ENCODE data around the gene SCLT1. TPM values are rescaled to one million over a fixed set of nuclear protein-coding genes. Genes with fewer than 3 reads are reported as not detected.

Gene SCLT1
- total and polyA plus RNA-seq, 2 of the 13 experiments (the other 11 are each of a cell fraction or from before 2014, with no cell fraction given): 1.5 to 8.7 TPM

DNA sequence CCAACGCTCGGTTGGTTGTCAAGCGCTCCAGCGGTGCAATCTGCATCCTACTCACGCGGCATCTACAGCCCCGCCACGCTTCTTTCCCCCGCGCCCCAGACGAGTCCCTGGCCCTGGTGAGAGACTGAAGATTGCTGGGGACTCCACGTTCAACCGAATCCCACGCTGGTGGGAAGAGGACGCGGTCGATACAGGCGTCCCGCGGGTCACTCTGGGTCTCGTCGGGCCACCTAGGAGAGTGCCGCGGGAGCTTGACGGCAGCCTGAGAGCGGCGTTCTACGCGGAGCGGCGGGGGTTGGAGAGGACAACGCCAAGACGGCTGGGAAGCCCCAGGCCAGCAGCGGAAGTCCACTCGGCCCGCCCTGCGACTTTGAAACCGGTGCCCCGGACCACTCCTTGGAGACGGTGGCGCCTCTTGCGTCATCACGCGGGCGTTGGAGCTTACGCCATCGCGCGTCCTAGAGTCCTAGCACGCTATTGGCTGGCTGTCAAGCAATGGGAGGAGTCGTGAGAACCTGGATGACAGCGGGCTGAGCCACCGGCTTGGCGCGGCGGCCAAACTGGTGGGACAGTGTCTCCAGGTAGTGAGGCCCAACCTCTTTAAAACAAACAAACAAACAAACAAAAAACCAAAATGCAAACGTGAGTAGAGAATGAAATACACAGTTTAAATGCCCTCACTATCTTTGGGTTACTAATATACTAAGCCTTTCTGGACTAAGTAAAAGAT is at the start of gene SCLT1 (continued):
- TF ChIP-seq, protein P1, sequence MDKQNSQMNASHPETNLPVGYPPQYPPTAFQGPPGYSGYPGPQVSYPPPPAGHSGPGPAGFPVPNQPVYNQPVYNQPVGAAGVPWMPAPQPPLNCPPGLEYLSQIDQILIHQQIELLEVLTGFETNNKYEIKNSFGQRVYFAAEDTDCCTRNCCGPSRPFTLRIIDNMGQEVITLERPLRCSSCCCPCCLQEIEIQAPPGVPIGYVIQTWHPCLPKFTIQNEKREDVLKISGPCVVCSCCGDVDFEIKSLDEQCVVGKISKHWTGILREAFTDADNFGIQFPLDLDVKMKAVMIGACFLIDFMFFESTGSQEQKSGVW (CRISPR knock-in tag; IDR thresholded peaks at IDR 0.05; ENCODE audit: borderline replicate concordance): no peak
- TF ChIP-seq ZMYM3 (CRISPR knock-in tag; IDR thresholded peaks at IDR 0.05) (no peak; the same call in 1 of the 2 replicates), IRX3 (CRISPR knock-in tag; IDR thresholded peaks at IDR 0.05; ENCODE audit: borderline replicate concordance, low read depth) (no peak), KLF15 (CRISPR knock-in tag; IDR thresholded peaks at IDR 0.05; ENCODE audit: borderline replicate concordance) (no peak), ERF (CRISPR knock-in tag; IDR thresholded peaks at IDR 0.05) (peak; percentile 50; the same call in 1 of the 2 replicates), ZKSCAN1 (IDR thresholded peaks at IDR 0.05; ENCODE audit: low read length) (no peak), ZNF781 (CRISPR knock-in tag; IDR thresholded peaks at IDR 0.05; ENCODE audit: borderline replicate concordance, not compliant biosample characterization) (peak; percentile 92), CAMTA2 (CRISPR knock-in tag; IDR thresholded peaks at IDR 0.05; ENCODE audit: borderline replicate concordance) (no peak), ZNF780A (CRISPR knock-in tag; IDR thresholded peaks at IDR 0.05) (no peak), WIZ (CRISPR knock-in tag; IDR thresholded peaks at IDR 0.05) (no peak), HOXD1 (CRISPR knock-in tag; IDR thresholded peaks at IDR 0.05) (no peak), ZNF557 (CRISPR knock-in tag; IDR thresholded peaks at IDR 0.05) (no peak), NR2F2 (IDR thresholded peaks at IDR 0.05; ENCODE audit: borderline replicate concordance, low read depth) (no peak), NR1H2 (CRISPR knock-in tag; IDR thresholded peaks at IDR 0.05; ENCODE audit: borderline replicate concordance, low read depth) (no peak), KMT2B (CRISPR knock-in tag; IDR thresholded peaks at IDR 0.05) (peak; percentile 96), ZFP90 (CRISPR knock-in tag; IDR thresholded peaks at IDR 0.05; ENCODE audit: borderline replicate concordance) (peak; percentile 34; the same call in 1 of the 2 replicates), DPF2 (CRISPR knock-in tag; IDR thresholded peaks at IDR 0.05; ENCODE audit: borderline replicate concordance, low read depth) (no peak), STAT5B (CRISPR knock-in tag; IDR thresholded peaks at IDR 0.05) (no peak), ZNF256 (CRISPR knock-in tag; conservative IDR thresholded peaks at IDR 0.05) (no peak), ZNF430 (CRISPR knock-in tag; IDR thresholded peaks at IDR 0.05) (peak; percentile 62; the same call in 1 of the 2 replicates)
- TF ChIP-seq, protein P2, sequence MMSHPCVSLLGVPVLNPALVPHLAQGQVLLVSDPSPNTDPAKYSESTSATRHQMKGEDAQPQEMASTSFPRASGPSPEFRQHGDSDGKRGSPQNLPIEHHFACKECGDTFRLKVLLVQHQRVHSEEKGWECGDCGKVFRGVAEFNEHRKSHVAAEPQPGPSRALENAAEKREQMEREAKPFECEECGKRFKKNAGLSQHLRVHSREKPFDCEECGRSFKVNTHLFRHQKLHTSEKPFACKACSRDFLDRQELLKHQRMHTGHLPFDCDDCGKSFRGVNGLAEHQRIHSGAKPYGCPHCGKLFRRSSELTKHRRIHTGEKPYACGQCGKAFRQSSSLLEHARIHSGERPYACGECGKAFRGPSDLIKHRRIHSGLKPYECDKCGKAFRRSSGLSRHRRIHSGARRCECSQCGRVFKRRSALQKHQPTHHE (CRISPR knock-in tag; IDR thresholded peaks at IDR 0.05; ENCODE audit: borderline replicate concordance): peak; percentile 58; the same call in 1 of the 2 replicates
- TF ChIP-seq, protein P3, sequence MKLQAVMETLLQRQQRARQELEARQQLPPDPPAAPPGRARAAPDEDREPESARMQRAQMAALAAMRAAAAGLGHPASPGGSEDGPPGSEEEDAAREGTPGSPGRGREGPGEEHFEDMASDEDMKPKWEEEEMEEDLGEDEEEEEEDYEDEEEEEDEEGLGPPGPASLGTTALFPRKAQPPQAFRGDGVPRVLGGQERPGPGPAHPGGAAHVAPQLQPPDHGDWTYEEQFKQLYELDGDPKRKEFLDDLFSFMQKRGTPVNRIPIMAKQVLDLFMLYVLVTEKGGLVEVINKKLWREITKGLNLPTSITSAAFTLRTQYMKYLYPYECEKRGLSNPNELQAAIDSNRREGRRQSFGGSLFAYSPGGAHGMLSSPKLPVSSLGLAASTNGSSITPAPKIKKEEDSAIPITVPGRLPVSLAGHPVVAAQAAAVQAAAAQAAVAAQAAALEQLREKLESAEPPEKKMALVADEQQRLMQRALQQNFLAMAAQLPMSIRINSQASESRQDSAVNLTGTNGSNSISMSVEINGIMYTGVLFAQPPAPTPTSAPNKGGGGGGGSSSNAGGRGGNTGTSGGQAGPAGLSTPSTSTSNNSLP (IDR thresholded peaks at IDR 0.05; ENCODE audit: low read depth, low read length): 0 out of 2 replicates have a peak, but pooled peaks have one; percentile 8
- TF ChIP-seq, protein P4, sequence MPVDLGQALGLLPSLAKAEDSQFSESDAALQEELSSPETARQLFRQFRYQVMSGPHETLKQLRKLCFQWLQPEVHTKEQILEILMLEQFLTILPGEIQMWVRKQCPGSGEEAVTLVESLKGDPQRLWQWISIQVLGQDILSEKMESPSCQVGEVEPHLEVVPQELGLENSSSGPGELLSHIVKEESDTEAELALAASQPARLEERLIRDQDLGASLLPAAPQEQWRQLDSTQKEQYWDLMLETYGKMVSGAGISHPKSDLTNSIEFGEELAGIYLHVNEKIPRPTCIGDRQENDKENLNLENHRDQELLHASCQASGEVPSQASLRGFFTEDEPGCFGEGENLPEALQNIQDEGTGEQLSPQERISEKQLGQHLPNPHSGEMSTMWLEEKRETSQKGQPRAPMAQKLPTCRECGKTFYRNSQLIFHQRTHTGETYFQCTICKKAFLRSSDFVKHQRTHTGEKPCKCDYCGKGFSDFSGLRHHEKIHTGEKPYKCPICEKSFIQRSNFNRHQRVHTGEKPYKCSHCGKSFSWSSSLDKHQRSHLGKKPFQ (CRISPR knock-in tag; IDR thresholded peaks at IDR 0.05; ENCODE audit: insufficient replicate concordance): no peak

Data from HepG2 (cell line).